Keratinocyte (primary cell): ENCODE measurements around the gene PFDN4. TPM values are rescaled to one million over a fixed set of nuclear protein-coding genes. Genes with fewer than 3 reads are reported as not detected.

Experiments
- DNase-seq: peaks from one replicate; pipeline ENCODE4 v3.0.0-alpha.2; 2011; ENCODE audit warnings: low read depth, missing footprints, low spot score
- FAIRE-seq: peaks from 2 replicates; lab custom pipeline; 2011; peaks lifted over from hg19 to GRCh38; lab: Jason Lieb, UNC
- H2AFZ ChIP-seq: 2 replicates; pipeline ENCODE4 v1.6.0; 2012; ENCODE audit warnings: low read length, control low read depth, inconsistent platforms; ENCODE audit not compliant: control insufficient read depth
- H3K27ac ChIP-seq: 2 replicates; pipeline ENCODE4 v1.5.1; 2011; ENCODE audit warnings: low read length; ENCODE audit not compliant: control insufficient read depth, insufficient read depth
- H3K27me3 ChIP-seq: 3 replicates; pipeline ENCODE4 v1.6.0; 2011; ENCODE audit warnings: low read length; ENCODE audit not compliant: control insufficient read depth, insufficient read depth; ENCODE audit errors: extremely low read depth
- H3K36me3 ChIP-seq, 2 experiments: 2 replicates in 1 of 2; 3 replicates in 1 of 2; pipeline ENCODE4 v1.5.1; 2011; ENCODE audit warnings: low read length in 2 of 2, mild to moderate bottlenecking in 1 of 2; ENCODE audit not compliant: control insufficient read depth in 2 of 2, insufficient read depth in 2 of 2; ENCODE audit errors: extremely low read depth in 1 of 2
- H3K4me1 ChIP-seq: 3 replicates; pipeline ENCODE4 v1.5.1; 2011; ENCODE audit warnings: low read length; ENCODE audit not compliant: control insufficient read depth, insufficient read depth; ENCODE audit errors: extremely low read depth
- H3K4me2 ChIP-seq: 3 replicates; pipeline ENCODE4 v1.6.0; 2011; ENCODE audit warnings: low read depth, low read length; ENCODE audit not compliant: control insufficient read depth, insufficient read depth; ENCODE audit errors: extremely low read depth
- H3K4me3 ChIP-seq, 3 experiments: fragments of 200-600 bp in 1 of 3; sonication (generic) in 1 of 3; 2 replicates in 2 of 3; 3 replicates in 1 of 3; pipeline ENCODE4 v1.5.1; 2011 to 2016; ENCODE audit warnings: low read length in 3 of 3, mild to moderate bottlenecking in 3 of 3, control low read depth in 2 of 3, inconsistent platforms in 1 of 3, low read depth in 1 of 3, mixed read lengths in 1 of 3, mixed run types in 1 of 3, moderate library complexity in 1 of 3; ENCODE audit not compliant: control insufficient read depth in 2 of 3, insufficient read depth in 2 of 3; ENCODE audit errors: extremely low read depth in 1 of 3
- H3K79me2 ChIP-seq: 2 replicates; pipeline ENCODE4 v1.6.0; 2012; ENCODE audit warnings: low read length; ENCODE audit not compliant: control insufficient read depth, insufficient read depth
- H3K9ac ChIP-seq: 3 replicates; pipeline ENCODE4 v1.6.0; 2011; ENCODE audit warnings: low read length; ENCODE audit not compliant: control insufficient read depth, insufficient read depth; ENCODE audit errors: extremely low read depth
- H3K9me1 ChIP-seq: 3 replicates; pipeline ENCODE4 v1.6.0; 2011; ENCODE audit warnings: low read length; ENCODE audit not compliant: control insufficient read depth, insufficient read depth; ENCODE audit errors: extremely low read depth
- H3K9me3 ChIP-seq: 2 replicates; pipeline ENCODE4 v1.5.1; 2012; ENCODE audit warnings: low read depth, low read length; ENCODE audit not compliant: control insufficient read depth
- H4K20me1 ChIP-seq: 3 replicates; pipeline ENCODE4 v1.6.0; 2011; ENCODE audit warnings: low read length; ENCODE audit not compliant: control insufficient read depth, insufficient read depth; ENCODE audit errors: extremely low read depth
- EZH2 ChIP-seq: IDR thresholded peaks from one replicate; pipeline ENCODE4 v1.6.1; 2012; ENCODE audit warnings: inconsistent platforms, mild to moderate bottlenecking, low read length, moderate library complexity
- dilution Hi-C: fragments of 300-500 bp; cut with MboI; formaldehyde crosslinking; loops from one replicate; pipeline ENCODE4 v1.7.0; 2020; ENCODE audit warnings: low sequenced_read_pairs; ENCODE audit not compliant: extremely low pct_ligation_motif_present
- polyA plus RNA-seq, 5 experiments: library from polyadenylated mRNA; depleted of rRNA in 3 of 5; stranded (reverse) in 3 of 5; stranded (forward) in 1 of 5; unstranded in 1 of 5; fragments of >200 nt; gene quantifications; 1 replicate in 1 of 5; 2 replicates in 3 of 5; 3 replicates in 1 of 5; pipeline versions ENCODE4 v1.2.1 to v1.2.3, GENCODE V29; 2011 to 2012; ENCODE audit warnings: missing spikeins in 2 of 5, low read depth in 1 of 5, low replicate concordance in 1 of 5
- TF ChIP-seq, protein P1 (sequence below), 3 experiments: IDR thresholded peaks in 1 of 3; conservative IDR thresholded peaks in 1 of 3; optimal IDR thresholded peaks in 1 of 3; 2 replicates in 2 of 3; 3 replicates in 1 of 3; pipeline versions ENCODE3 to v1.5.1; 2011; ENCODE audit warnings: low read length in 3 of 3, mild to moderate bottlenecking in 3 of 3, moderate library complexity in 2 of 3, control low read depth in 1 of 3, inconsistent platforms in 1 of 3; ENCODE audit not compliant: insufficient read depth in 2 of 3; ENCODE audit errors: extremely low read depth in 1 of 3

PFDN4 gene
- polyA plus RNA-seq, 1 donor (not counting 4 experiments of a cell fraction or from before 2014, with no cell fraction given): 65.7 TPM

DNA sequence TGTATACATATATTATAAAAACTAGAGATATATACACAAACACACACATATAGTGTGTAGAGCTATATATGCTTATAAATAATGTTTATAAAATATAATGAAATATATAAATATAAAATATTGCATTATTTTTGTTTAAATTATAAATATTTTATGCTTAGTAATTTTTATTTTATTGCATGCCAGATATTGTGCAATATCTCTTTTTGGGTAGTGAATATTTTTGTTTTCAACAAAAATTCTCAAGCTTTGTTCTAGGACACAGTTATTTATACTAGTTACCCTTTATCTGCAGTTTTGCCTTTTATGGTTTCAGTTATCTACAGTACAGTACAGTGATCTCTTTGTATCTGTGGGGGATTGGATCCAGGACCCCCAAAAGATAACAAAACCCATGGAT, 52.2 kb downstream of the PFDN4 start:
- no peak for DNase-seq
- Histone ChIP-seq H3K36me3 (no peaks in the 10 kb centered on the region), H3K9me3 (no peaks in the 10 kb centered on the region), H3K4me1 (peaks cover 29% of the 10 kb centered on the region), H3K79me2 (no peaks in the 10 kb centered on the region), H3K9ac (no peak overlapping the region), H3K27me3 (no peaks in the 10 kb centered on the region), H3K4me2 (no peak overlapping the region), H4K20me1 (no peaks in the 10 kb centered on the region), H3K27ac (no peak overlapping the region), H3K9me1 (no peaks in the 10 kb centered on the region), H3K4me3 (no peak overlapping the region), H2AFZ (no peak overlapping the region)
- TF ChIP-seq, protein P1, sequence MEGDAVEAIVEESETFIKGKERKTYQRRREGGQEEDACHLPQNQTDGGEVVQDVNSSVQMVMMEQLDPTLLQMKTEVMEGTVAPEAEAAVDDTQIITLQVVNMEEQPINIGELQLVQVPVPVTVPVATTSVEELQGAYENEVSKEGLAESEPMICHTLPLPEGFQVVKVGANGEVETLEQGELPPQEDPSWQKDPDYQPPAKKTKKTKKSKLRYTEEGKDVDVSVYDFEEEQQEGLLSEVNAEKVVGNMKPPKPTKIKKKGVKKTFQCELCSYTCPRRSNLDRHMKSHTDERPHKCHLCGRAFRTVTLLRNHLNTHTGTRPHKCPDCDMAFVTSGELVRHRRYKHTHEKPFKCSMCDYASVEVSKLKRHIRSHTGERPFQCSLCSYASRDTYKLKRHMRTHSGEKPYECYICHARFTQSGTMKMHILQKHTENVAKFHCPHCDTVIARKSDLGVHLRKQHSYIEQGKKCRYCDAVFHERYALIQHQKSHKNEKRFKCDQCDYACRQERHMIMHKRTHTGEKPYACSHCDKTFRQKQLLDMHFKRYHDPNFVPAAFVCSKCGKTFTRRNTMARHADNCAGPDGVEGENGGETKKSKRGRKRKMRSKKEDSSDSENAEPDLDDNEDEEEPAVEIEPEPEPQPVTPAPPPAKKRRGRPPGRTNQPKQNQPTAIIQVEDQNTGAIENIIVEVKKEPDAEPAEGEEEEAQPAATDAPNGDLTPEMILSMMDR (optimal IDR thresholded peaks at IDR 0.05 in 1 of 3, IDR thresholded peaks at IDR 0.05 in 1 of 3, conservative IDR thresholded peaks at IDR 0.05 in 1 of 3; ENCODE audit: extremely low read depth in 1 of 3, insufficient read depth in 2 of 3, low read length in 3 of 3): no peak
- TF ChIP-seq EZH2: no peak
- no peak for FAIRE-seq
- dilution Hi-C loops: no loop called here

DNA sequence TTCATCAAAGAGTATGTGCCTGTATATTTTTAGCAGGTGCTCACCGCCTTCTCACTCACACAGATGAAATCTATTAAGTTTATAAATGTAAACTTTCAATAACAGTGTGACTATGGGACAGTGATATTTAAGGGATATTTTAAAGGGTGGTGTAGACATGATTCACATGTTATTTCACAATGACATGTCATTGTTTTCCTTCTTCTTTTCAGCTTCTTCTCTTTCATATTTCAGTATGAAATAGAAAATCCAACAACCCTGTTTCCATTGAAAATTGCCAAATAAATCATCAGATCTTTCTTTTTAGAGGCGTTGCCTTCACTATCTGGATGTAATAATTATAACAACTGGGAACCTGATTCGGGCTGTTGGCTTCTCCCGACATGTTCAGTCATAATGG, 54.8 kb downstream of the PFDN4 start:
- Histone ChIP-seq H3K27ac (no peak overlapping the region), H3K9ac (no peak overlapping the region), H3K27me3 (no peaks in the 10 kb centered on the region), H3K4me1 (peaks cover 9% of the 10 kb centered on the region), H3K4me2 (no peak overlapping the region), H3K79me2 (no peaks in the 10 kb centered on the region), H3K4me3 (no peak overlapping the region), H3K9me1 (no peaks in the 10 kb centered on the region), H3K36me3 (no peaks in the 10 kb centered on the region), H3K9me3 (no peaks in the 10 kb centered on the region), H2AFZ (no peak overlapping the region), H4K20me1 (no peaks in the 10 kb centered on the region)
- no peak for TF ChIP-seq EZH2
- TF ChIP-seq, protein P1 (optimal IDR thresholded peaks at IDR 0.05 in 1 of 3, IDR thresholded peaks at IDR 0.05 in 1 of 3, conservative IDR thresholded peaks at IDR 0.05 in 1 of 3; ENCODE audit: extremely low read depth in 1 of 3, insufficient read depth in 2 of 3, low read length in 3 of 3): no peak
- dilution Hi-C loops: no loop called here
- FAIRE-seq (no peak), DNase-seq (no peak)
